A673 (cell line): Measurements from ENCODE around the gene NKX6-1. TPM values are rescaled to one million over a fixed set of nuclear protein-coding genes. Genes with fewer than 3 reads are reported as not detected.

Experiments used
- BruUV-seq: library from RNA; stranded (reverse); fragments of 400-500 nt; replicated peaks from 2 replicates; lab custom pipeline; 2021; lab: Mats Ljungman, UMichigan
- CTCF ChIA-PET: fragments of 300-600 bp; sonication (Branson Sonifier 250); formaldehyde crosslinking; loops from one replicate; lab custom pipeline; 2022; ENCODE audit warnings: antibody characterized with exemption; lab: Charles Lee
- POLR2A ChIA-PET: fragments of 300-600 bp; sonication (Branson Sonifier 250); formaldehyde crosslinking; loops from one replicate; lab custom pipeline; 2022; ENCODE audit warnings: antibody characterized with exemption; ENCODE audit not compliant: low non-redundant PET; lab: Charles Lee
- DNase-seq: peaks from one replicate; pipeline ENCODE4 v3.0.0-alpha.2; 2015; ENCODE audit warnings: low spot score
- H3K27ac ChIP-seq: fragments of 200-600 bp; sonication (generic); 2 replicates; pipeline ENCODE4 v1.5.1; 2016; ENCODE audit warnings: mixed run types, low read depth, mild to moderate bottlenecking, mixed read lengths, antibody characterized with exemption, low read length; ENCODE audit not compliant: poor library complexity, severe bottlenecking
- H3K27me3 ChIP-seq: fragments of 200-600 bp; sonication (generic); replicated peaks from 2 replicates; pipeline ENCODE4 v1.6.1; 2017; ENCODE audit warnings: mixed run types, low read depth, mild to moderate bottlenecking, mixed read lengths, antibody characterized with exemption, low read length; ENCODE audit not compliant: insufficient read depth, poor library complexity
- H3K36me3 ChIP-seq: fragments of 200-600 bp; sonication (generic); 2 replicates; pipeline ENCODE4 v1.6.1; 2016; ENCODE audit warnings: mixed run types, mild to moderate bottlenecking, mixed read lengths, antibody characterized with exemption, low read length; ENCODE audit not compliant: insufficient read depth, poor library complexity, severe bottlenecking
- H3K4me1 ChIP-seq: fragments of 200-600 bp; sonication (generic); 2 replicates; pipeline ENCODE4 v1.6.1; 2017; ENCODE audit warnings: mixed run types, mild to moderate bottlenecking, mixed read lengths, antibody characterized with exemption, low read length; ENCODE audit not compliant: insufficient read depth, poor library complexity, severe bottlenecking
- H3K4me3 ChIP-seq: fragments of 200-600 bp; sonication (generic); 2 replicates; pipeline ENCODE4 v1.5.1; 2016; ENCODE audit warnings: low read depth, mixed run types, mild to moderate bottlenecking, mixed read lengths, low read length; ENCODE audit not compliant: poor library complexity, severe bottlenecking
- H3K9me3 ChIP-seq: fragments of 200-600 bp; sonication (generic); 2 replicates; pipeline ENCODE4 v1.6.1; 2016; ENCODE audit warnings: mixed run types, low read depth, mild to moderate bottlenecking, mixed read lengths, antibody characterized with exemption, low read length; ENCODE audit not compliant: poor library complexity, severe bottlenecking
- CTCF ChIP-seq: fragments of 300-800, 200-600 bp; sonication (generic); conservative IDR thresholded peaks from 2 replicates; pipeline ENCODE4 v1.5.1; 2017; ENCODE audit warnings: low read depth, mild to moderate bottlenecking, antibody characterized with exemption, low read length, moderate library complexity, mixed read lengths
- EZH2 ChIP-seq: fragments of 200-600 bp; sonication (generic); IDR thresholded peaks from 2 replicates; pipeline ENCODE4 v1.6.1; 2017; ENCODE audit warnings: borderline replicate concordance, low read depth, mild to moderate bottlenecking, mixed read lengths, antibody characterized with exemption, low read length; ENCODE audit not compliant: poor library complexity, severe bottlenecking
- intact Hi-C: fragments of 100-400 bp; cut with micrococcal nuclease; formaldehyde crosslinking; loops from one replicate; pipeline ENCODE4 v1.10.0; 2022; ENCODE audit not compliant: unreplicated experiment
- total RNA-seq: library from RNA; stranded (reverse); gene quantifications from 2 replicates; pipeline ENCODE4 v1.2.3, GENCODE V29; 2021

NKX6-1 gene
- total RNA-seq, 1 experiment from 2014 or later, result 8.8 TPM

GRCh38 chr4:84490663-84491062 is 8.4 kb downstream of the NKX6-1 start:
- no peak for DNase-seq
- BruUV-seq, result no TSS peak
- CTCF ChIA-PET, result no interaction called here
- Histone ChIP-seq H3K4me1 (no peaks in the 10 kb centered on the region), H3K4me3 (no peak overlapping the region), H3K27me3 (no peaks in the 10 kb centered on the region), H3K9me3 (no peaks in the 10 kb centered on the region), H3K36me3 (peaks cover 14% of the 10 kb centered on the region), H3K27ac (no peak overlapping the region)
- intact Hi-C loops, result no loop called here
- POLR2A ChIA-PET, result no interaction called here
- no peak for TF ChIP-seq CTCF
- TF ChIP-seq EZH2, result no peak

- ChIA-PET CTCF (interaction anchor here (0.6 kb wide), 1 partner anchor 10 kb away, joined by 4 read pairs; no protein-coding TSS in a partner anchor), POLR2A (no interaction called here)
- Histone ChIP-seq H3K36me3 (no peaks in the 10 kb centered on the region), H3K4me3 (no peak overlapping the region), H3K4me1 (no peaks in the 10 kb centered on the region), H3K27me3 (no peaks in the 10 kb centered on the region), H3K27ac (no peak overlapping the region), H3K9me3 (no peaks in the 10 kb centered on the region)
- intact Hi-C loops, result no loop called here
- no TSS peak for BruUV-seq
- DNase-seq, result no peak
- TF ChIP-seq EZH2, result no peak
- no peak for TF ChIP-seq CTCF
Measured at GRCh38 chr4:84484236-84484635, 14.9 kb downstream of the NKX6-1 start.

DNA sequence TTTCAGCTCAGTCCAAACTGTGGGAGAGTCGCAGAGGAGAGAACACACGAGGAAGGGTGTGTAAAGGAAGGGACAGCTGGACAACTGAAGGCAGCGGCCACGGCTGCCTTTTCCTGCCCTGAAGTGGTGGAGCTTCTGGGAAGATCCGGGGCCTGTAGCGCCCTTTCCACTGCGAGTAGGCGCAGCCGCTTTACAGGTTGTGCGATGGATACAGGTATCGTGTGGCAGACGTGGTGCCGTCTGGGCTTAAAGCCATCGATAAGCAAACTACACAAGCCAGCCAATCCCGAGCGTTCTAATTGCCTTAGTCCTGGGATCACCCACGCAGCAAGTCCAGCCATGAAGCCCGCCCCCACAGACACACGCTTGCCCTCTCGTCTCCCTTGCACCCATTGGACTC is 15.4 kb downstream of the NKX6-1 start:
- CTCF ChIA-PET, result no interaction called here
- Histone ChIP-seq H3K27me3 (no peaks in the 10 kb centered on the region), H3K4me1 (no peaks in the 10 kb centered on the region), H3K36me3 (no peaks in the 10 kb centered on the region), H3K9me3 (no peaks in the 10 kb centered on the region), H3K27ac (no peak overlapping the region), H3K4me3 (no peak overlapping the region)
- BruUV-seq, result no TSS peak
- intact Hi-C loops, result no loop called here
- no peak for DNase-seq
- TF ChIP-seq CTCF (no peak), EZH2 (no peak)
- POLR2A ChIA-PET, result no interaction called here
